Uterus (tissue), 2 donors: ENCODE data around the gene PRELP.

ENCODE experiments used
- POLR2A ChIP-seq, 2 donors: fragments of 450-650 bp; IDR thresholded peaks; one replicate each; pipeline ENCODE4 v1.6.1; 2016; ENCODE audit warnings: antibody characterized with exemption in 2 of 2, mild to moderate bottlenecking in 1 of 2, moderate library complexity in 1 of 2
- TF ChIP-seq, protein P1 (sequence below), 4 experiments: fragments of 200-600 bp in 2 of 4; fragments of 450-650 bp in 2 of 4; sonication (generic) in 2 of 4; IDR thresholded peaks; one replicate each; pipeline ENCODE4 v1.5.1; 2016 to 2019; ENCODE audit warnings: antibody characterized with exemption in 4 of 4, mild to moderate bottlenecking in 2 of 4, moderate library complexity in 1 of 4

DNA sequence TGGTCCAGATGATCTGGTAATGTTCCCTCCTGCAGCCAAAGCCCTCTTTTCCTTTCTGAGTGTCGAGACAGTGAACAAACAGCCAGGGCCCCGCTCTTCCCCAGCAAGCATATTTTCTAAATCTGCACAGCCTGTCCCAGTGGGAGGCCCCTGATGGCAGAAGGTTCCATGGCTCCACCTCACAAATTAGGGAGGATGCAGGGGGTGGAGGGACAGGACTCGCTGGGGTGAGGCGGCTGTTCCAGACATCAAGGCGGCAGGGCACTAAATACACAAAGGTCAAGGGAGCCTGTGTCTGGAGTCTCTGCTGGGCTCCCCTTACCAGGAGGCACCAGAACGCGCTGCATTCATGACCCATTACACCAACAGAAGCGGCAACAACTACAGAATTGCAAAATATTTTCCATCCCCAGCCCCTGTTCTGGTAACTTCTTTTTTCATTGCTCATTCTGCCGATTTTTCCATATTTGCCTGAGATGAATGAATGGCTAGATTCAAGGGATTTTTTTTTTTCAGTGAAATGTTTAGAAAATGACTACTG, 27.0 kb upstream of the PRELP start:
- TF ChIP-seq, protein P1, sequence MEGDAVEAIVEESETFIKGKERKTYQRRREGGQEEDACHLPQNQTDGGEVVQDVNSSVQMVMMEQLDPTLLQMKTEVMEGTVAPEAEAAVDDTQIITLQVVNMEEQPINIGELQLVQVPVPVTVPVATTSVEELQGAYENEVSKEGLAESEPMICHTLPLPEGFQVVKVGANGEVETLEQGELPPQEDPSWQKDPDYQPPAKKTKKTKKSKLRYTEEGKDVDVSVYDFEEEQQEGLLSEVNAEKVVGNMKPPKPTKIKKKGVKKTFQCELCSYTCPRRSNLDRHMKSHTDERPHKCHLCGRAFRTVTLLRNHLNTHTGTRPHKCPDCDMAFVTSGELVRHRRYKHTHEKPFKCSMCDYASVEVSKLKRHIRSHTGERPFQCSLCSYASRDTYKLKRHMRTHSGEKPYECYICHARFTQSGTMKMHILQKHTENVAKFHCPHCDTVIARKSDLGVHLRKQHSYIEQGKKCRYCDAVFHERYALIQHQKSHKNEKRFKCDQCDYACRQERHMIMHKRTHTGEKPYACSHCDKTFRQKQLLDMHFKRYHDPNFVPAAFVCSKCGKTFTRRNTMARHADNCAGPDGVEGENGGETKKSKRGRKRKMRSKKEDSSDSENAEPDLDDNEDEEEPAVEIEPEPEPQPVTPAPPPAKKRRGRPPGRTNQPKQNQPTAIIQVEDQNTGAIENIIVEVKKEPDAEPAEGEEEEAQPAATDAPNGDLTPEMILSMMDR (IDR thresholded peaks at IDR 0.05), result no peak
- TF ChIP-seq POLR2A (IDR thresholded peaks at IDR 0.05), result no peak
